Astrocyte of the cerebellum (primary cell): ENCODE data around the gene WSCD1.

ENCODE experiments used
- DNase-seq: peaks from one replicate; pipeline ENCODE4 v3.0.0-alpha.2; 2011; ENCODE audit warnings: low read depth
- H3K4me3 ChIP-seq: 2 replicates; pipeline ENCODE4 v1.5.1; 2011; ENCODE audit warnings: mild to moderate bottlenecking, low read depth, low read length, moderate library complexity
- CTCF ChIP-seq: IDR thresholded peaks from 2 replicates; pipeline ENCODE4 v1.5.1; 2012; ENCODE audit warnings: low read length, low read depth, moderate library complexity, mild to moderate bottlenecking; ENCODE audit errors: missing control alignments
- in situ Hi-C: cut with HindIII; loops from 2 replicates; pipeline ENCODE4 v1.10.0; 2017; ENCODE audit warnings: low sequenced_read_pairs

The WSCD1 gene

GRCh38 chr17:6137716-6138502, 67.7 kb downstream of the WSCD1 start:
- DNase-seq, result no peak
- H3K4me3 ChIP-seq, result no peak overlapping the region
- in situ Hi-C loops, result no loop called here
- TF ChIP-seq CTCF, result no peak

- in situ Hi-C loops, result no loop called here
- no peak overlapping the region for H3K4me3 ChIP-seq
- no peak for DNase-seq
- TF ChIP-seq CTCF, result no peak
These were observed 68.7 kb downstream of the WSCD1 start for GRCh38 chr17:6138761-6139446.

DNA sequence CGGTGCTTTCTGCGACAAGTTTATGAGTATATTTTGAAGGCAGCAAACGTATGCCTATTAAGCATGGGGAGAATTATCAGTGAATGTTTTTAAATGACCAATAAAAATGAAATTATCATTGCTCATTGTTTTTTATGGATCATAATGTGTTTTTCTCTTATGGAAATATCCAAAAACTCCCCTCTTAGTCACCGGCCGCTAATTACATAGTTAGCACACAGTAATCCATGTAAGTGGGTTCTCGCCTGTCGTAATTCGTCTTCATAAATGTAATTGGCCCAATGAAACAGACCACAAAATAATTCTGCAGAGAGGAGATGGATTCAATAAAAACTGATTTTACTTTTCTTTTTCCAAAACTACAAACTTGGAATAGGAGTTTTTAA, 69.3 kb downstream of the WSCD1 start:
- no peak for DNase-seq
- TF ChIP-seq CTCF, result no peak
- in situ Hi-C loops, result no loop called here
- H3K4me3 ChIP-seq, result no peak overlapping the region

DNA sequence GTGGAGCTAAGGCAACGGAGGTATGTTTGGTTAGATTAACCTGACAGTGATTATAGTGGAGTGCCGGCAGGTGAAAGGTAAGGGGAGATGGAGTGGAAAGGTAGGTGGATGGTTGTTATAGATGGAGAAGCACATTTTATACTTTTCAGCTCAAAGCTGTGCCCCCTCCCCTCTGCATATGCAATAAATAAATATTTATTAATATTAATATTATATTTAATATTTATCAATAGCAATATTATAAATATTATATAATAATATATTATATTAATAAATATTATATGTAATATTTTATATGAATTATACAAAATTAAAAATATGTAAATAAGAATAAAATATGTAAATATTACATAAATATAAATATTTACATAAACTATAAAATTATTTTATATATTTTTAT, 70.0 kb downstream of the WSCD1 start:
- in situ Hi-C loops, result no loop called here
- TF ChIP-seq CTCF, result no peak
- no peak overlapping the region for H3K4me3 ChIP-seq
- no peak for DNase-seq

GRCh38 chr17:6140728-6141330, 70.7 kb downstream of the WSCD1 start:
- in situ Hi-C loops, result no loop called here
- DNase-seq, result no peak
- no peak for TF ChIP-seq CTCF
- H3K4me3 ChIP-seq, result no peak overlapping the region

DNA sequence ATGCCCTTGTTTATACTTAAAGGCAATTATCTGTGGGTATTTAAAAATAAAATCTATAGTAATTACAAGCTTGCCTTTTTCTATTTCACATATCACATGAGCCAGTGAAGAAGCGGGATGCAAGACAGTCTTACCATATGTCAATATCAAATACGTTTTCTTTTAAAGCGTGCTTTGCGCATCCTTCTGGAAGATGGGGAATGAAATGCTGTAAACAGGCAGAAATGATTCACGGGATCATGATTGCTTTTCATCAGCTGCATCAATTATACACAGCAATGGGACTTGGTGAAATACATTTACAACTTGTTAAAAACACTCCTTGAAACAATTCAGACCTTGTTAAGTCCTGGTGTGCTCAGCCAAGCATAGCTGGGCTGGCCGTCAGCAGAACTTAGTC, 72.5 kb downstream of the WSCD1 start:
- in situ Hi-C loops, result no loop called here
- no peak overlapping the region for H3K4me3 ChIP-seq
- no peak for DNase-seq
- TF ChIP-seq CTCF, result no peak
